Osteoblast (primary cell): ENCODE measurements around the gene TRPV4. TPM values are rescaled to one million over a fixed set of nuclear protein-coding genes. Genes with fewer than 3 reads are reported as not detected.

Experiments used
- DNase-seq: peaks from one replicate; pipeline ENCODE4 v3.0.0; 2011; ENCODE audit warnings: low spot score, mixed read lengths; ENCODE audit not compliant: insufficient read length; ENCODE audit errors: missing footprints
- H2AFZ ChIP-seq: 2 replicates; pipeline ENCODE4 v1.6.0; 2011; ENCODE audit warnings: mild to moderate bottlenecking, low read length
- H3K27ac ChIP-seq: 2 replicates; pipeline ENCODE4 v1.5.1; 2011; ENCODE audit warnings: mild to moderate bottlenecking, low read depth, low read length, moderate library complexity
- H3K27me3 ChIP-seq: 2 replicates; pipeline ENCODE4 v1.6.0; 2012; ENCODE audit warnings: mild to moderate bottlenecking, control low read depth, inconsistent platforms, low read length, moderate library complexity; ENCODE audit not compliant: insufficient read depth
- H3K36me3 ChIP-seq: 2 replicates; pipeline ENCODE4 v1.5.1; 2011; ENCODE audit warnings: mild to moderate bottlenecking, low read length, control low read depth, moderate library complexity; ENCODE audit not compliant: insufficient read depth
- H3K4me1 ChIP-seq: 2 replicates; pipeline ENCODE4 v1.5.1; 2011; ENCODE audit warnings: mild to moderate bottlenecking, low read length, control low read depth, moderate library complexity; ENCODE audit not compliant: insufficient read depth
- H3K4me2 ChIP-seq: 2 replicates; pipeline ENCODE4 v1.6.0; 2011; ENCODE audit warnings: mild to moderate bottlenecking, low read length; ENCODE audit not compliant: insufficient read depth
- H3K4me3 ChIP-seq: fragments of 200-600 bp; sonication (generic); 3 replicates; pipeline ENCODE4 v1.5.1; 2012; ENCODE audit warnings: mild to moderate bottlenecking, low read length, inconsistent platforms; ENCODE audit not compliant: insufficient read depth
- H3K79me2 ChIP-seq: 2 replicates; pipeline ENCODE4 v1.6.0; 2012; ENCODE audit warnings: mild to moderate bottlenecking, low read length, control low read depth, inconsistent platforms; ENCODE audit not compliant: insufficient read depth
- H3K9me3 ChIP-seq: 2 replicates; pipeline ENCODE4 v1.5.1; 2011; ENCODE audit warnings: low read depth, low read length, control low read depth
- H4K20me1 ChIP-seq: 2 replicates; pipeline ENCODE4 v1.6.0; 2012; ENCODE audit warnings: mild to moderate bottlenecking, low read length, control low read depth; ENCODE audit not compliant: insufficient read depth
- CTCF ChIP-seq: IDR thresholded peaks from 2 replicates; pipeline ENCODE4 v1.5.1; 2011; ENCODE audit warnings: mild to moderate bottlenecking, low read depth, low read length, moderate library complexity; ENCODE audit errors: extremely low read depth
- total RNA-seq: library from RNA; depleted of rRNA; stranded (reverse); fragments of >200 nt; gene quantifications from 2 replicates; pipeline ENCODE4 v1.2.3, GENCODE V29; 2012

The TRPV4 gene
- total RNA-seq, 1 donor = 5.8 TPM

- Histone ChIP-seq H4K20me1 (no peaks in the 10 kb centered on the region), H3K36me3 (no peaks in the 10 kb centered on the region), H3K9me3 (peaks cover 4% of the 10 kb centered on the region), H2AFZ (no peak overlapping the region), H3K27ac (no peak overlapping the region), H3K4me3 (no peak overlapping the region), H3K79me2 (no peaks in the 10 kb centered on the region), H3K4me1 (no peaks in the 10 kb centered on the region), H3K4me2 (no peak overlapping the region), H3K27me3 (no peaks in the 10 kb centered on the region)
- peak; percentile 11 for TF ChIP-seq CTCF
- peak; percentile 69 for DNase-seq
Measured at GRCh38 chr12:109764123-109764522, 69.1 kb downstream of the TRPV4 start.

GRCh38 chr12:109763201-109763841, 69.9 kb downstream of the TRPV4 start:
- Histone ChIP-seq H3K79me2 (no peaks in the 10 kb centered on the region), H3K36me3 (no peaks in the 10 kb centered on the region), H3K4me1 (no peaks in the 10 kb centered on the region), H4K20me1 (no peaks in the 10 kb centered on the region), H3K27ac (no peak overlapping the region), H3K27me3 (no peaks in the 10 kb centered on the region), H2AFZ (no peak overlapping the region), H3K9me3 (peaks cover 4% of the 10 kb centered on the region), H3K4me3 (no peak overlapping the region), H3K4me2 (no peak overlapping the region)
- no peak for TF ChIP-seq CTCF
- DNase-seq = no peak

- Histone ChIP-seq H2AFZ (no peak overlapping the region), H4K20me1 (no peaks in the 10 kb centered on the region), H3K79me2 (no peaks in the 10 kb centered on the region), H3K4me2 (no peak overlapping the region), H3K27ac (no peak overlapping the region), H3K9me3 (peaks cover 4% of the 10 kb centered on the region), H3K27me3 (no peaks in the 10 kb centered on the region), H3K36me3 (no peaks in the 10 kb centered on the region), H3K4me1 (no peaks in the 10 kb centered on the region), H3K4me3 (no peak overlapping the region)
- TF ChIP-seq CTCF = no peak
- no peak for DNase-seq
Measured at GRCh38 chr12:109762673-109763191, 70.5 kb downstream of the TRPV4 start.

GRCh38 chr12:109762071-109762672, 71.0 kb downstream of the TRPV4 start:
- Histone ChIP-seq H4K20me1 (no peaks in the 10 kb centered on the region), H2AFZ (no peak overlapping the region), H3K4me2 (no peak overlapping the region), H3K36me3 (no peaks in the 10 kb centered on the region), H3K27me3 (no peaks in the 10 kb centered on the region), H3K79me2 (no peaks in the 10 kb centered on the region), H3K9me3 (peaks cover 4% of the 10 kb centered on the region), H3K4me3 (no peak overlapping the region), H3K4me1 (no peaks in the 10 kb centered on the region), H3K27ac (no peak overlapping the region)
- DNase-seq = no peak
- no peak for TF ChIP-seq CTCF
